NCI-H774 (cell line): Measurements from ENCODE around the gene CELF2.

Experiments used
- DNase-seq: peaks from one replicate; lab custom pipeline; 2025; lab: John Stamatoyannopoulos, UW

The CELF2 gene

DNA sequence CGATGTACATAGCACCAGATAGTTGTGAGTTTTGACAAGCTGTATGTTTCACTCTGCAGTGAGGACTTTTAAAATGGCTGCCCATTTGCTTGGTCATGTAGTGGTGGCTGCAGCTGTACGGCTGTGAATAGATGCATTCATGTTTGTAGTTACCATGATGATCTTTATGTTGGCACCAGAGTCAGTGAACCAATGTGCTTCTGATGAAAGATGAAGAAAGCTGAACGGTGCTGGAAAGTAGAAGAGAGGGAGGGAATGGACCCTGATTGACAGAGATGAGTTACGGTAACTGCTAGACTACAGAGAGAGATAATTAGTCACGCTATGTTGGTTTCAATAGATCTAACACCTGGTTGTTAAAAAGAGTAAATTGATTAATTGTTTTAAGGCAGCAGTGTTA, 256.8 kb downstream of the CELF2 start:
- no peak for DNase-seq

- no peak for DNase-seq
Observed at GRCh38 chr10:11275651-11276050, 258.0 kb downstream of the CELF2 start.

DNA sequence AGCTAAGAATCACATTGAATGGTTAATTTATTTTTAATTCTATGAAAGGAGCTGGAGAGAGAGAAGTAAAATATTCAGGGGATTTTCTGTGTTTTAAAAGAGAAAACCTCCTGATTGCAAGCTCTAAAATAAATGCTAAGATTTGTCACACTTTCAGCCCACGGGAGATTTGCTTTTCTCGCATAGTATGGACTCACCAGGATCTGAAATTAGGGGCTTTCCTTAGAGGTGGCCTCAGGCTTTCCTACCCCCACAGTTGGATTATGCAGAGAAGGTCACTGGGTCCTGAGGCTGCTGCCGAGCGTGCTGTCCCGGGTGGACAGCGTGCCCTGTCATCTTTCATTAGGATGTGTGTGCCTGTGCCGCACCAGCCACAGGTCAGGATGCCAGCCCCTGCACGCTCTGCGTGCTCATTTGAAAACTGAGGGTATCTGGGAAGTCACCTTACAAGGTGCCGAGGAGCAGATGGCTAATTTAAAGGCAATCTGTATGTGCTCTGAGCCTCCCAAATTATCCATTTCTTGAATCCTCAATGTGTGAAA, 258.8 kb downstream of the CELF2 start:
- DNase-seq = no peak

- no peak for DNase-seq
Observed at GRCh38 chr10:11279314-11279713, 261.6 kb downstream of the CELF2 start.

- no peak for DNase-seq
Observed at GRCh38 chr10:11280187-11280932, 262.7 kb downstream of the CELF2 start.

GRCh38 chr10:11282156-11282555, 264.5 kb downstream of the CELF2 start:
- DNase-seq = no peak

- no peak for DNase-seq
Observed at GRCh38 chr10:11282661-11283060, 265.0 kb downstream of the CELF2 start.

DNA sequence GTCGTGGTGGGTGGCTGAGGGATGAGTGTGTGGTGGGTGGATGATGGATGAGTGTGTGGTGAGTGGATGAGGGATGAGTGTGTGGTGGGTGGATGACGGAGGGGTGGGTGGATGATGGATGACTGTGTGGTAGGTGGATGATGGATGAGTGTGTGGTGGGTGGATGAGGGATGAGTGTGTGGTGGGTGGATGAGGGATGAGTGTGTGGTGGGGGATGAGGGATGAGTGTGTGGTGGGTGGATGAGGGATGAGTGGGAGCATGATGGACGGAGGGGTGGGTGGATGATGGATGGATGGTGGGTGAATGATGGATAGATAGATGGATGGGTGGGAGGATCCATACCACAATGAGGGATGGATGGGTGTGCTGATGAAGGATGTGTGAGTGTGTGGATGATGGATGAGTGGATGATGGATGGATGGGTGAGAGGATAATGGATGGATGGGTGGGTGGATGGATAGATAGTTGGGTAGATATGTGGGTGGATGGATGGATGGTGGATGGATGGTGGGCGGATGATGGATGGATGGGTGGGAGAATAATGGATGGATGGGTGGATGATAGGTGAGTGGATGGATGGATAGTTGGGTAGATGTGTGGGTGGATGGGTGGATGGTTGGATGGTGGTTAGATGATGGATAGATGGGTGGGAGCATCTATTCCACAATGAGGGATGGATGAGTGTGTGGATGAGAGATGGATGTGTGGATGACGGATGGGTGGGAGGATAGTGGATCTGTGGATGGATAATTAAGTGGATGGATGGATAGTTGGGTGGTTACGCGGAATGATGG, 266.8 kb downstream of the CELF2 start:
- DNase-seq = no peak

GRCh38 chr10:11285171-11285570, 267.5 kb downstream of the CELF2 start:
- no peak for DNase-seq

GRCh38 chr10:11286261-11286852, 268.7 kb downstream of the CELF2 start:
- DNase-seq = no peak

- no peak for DNase-seq
Observed at GRCh38 chr10:11288302-11288701, 270.6 kb downstream of the CELF2 start.

DNA sequence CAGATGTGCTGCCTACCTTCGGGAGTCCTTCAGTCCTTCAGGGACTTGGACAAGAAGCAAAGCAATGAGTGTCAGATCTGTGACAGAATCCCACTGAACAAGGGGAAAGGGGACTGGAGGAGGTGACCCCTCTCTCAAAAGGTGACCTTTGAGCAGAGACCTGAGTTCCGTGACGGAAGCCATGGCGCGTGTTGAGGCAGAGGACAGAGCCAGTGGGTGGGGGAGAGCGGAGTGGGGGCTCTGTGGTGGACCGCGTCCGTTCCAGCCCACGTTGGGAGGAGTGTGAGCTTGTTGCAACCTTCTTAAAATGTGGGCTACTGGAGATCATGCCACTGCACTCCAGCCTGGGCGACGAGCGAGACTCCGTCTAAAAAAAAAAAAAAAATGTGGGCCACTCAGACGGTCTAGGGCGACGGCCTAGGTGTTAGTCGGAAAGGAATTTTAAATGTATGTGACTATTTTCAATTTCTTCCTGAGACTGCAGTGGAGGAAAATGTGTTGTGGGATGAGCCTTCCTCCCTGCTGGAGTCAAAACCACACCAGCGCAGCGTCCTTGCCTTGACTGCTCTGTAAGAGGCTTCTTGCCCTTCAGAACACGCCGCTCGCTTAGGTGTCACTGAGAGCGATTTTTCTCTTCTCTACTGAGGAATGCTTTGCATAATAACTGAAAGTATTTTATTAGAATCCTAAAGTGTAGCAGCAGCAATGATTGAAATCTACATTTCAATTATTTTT, 272.7 kb downstream of the CELF2 start:
- DNase-seq = no peak

DNA sequence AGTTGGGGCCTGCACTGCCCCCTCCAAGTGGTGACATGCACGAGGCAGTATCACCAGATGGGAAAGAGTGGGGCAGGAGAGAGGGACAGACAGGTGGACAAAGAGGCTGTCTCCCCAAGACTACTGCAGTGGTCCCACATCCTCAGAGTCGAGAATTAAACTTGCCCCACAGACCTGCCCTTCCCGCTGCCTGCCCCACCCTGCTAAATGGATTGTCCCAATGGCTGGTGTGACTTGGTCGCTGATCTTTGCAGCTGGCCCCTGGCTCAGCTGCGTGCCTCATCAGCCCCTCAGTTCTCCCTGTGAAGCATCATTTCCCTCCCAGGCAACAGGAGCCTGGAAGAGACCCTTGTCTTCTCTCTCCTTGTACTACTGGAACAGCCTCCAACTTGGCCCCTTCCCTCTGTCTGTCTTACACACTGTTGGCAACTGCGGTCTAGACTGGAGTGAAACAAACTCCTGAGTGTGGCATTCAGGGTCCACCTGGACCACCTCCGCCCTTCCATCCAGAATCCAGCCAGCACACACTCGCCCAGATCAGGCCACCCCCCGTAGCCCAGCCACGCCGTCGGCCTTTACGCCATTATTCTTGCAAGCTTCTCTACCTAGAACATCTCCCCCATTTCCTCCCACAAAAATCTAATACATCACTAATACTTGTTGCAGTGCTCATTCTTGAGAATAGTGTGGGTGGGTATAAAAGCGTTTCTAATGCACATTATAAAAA, 275.1 kb downstream of the CELF2 start:
- DNase-seq = no peak

- DNase-seq = no peak
Observed at GRCh38 chr10:11293332-11293731, 275.7 kb downstream of the CELF2 start.

- no peak for DNase-seq
Observed at GRCh38 chr10:11294831-11295450, 277.3 kb downstream of the CELF2 start.

DNA sequence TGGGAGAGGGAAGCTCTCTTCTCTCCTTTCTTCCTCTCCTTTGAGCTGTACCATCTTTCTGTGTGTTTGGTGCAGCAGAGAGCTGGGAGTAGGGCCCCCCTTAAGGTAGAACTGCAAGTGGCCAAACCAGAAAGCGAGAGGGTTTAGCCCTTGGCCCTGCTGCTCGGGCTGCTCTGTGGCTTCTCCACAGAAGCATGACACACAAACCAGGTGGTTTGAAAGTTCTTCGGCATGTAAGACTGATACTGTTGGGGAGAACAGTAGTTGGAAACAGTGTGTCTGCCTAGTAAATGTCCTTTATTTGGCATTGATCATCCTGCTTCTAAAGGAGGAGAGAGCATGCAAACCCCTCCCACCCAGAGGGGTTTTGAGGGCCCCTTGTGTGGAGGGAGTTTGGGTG, 277.8 kb downstream of the CELF2 start:
- no peak for DNase-seq

- no peak for DNase-seq
Observed at GRCh38 chr10:11297136-11297535, 279.5 kb downstream of the CELF2 start.

DNA sequence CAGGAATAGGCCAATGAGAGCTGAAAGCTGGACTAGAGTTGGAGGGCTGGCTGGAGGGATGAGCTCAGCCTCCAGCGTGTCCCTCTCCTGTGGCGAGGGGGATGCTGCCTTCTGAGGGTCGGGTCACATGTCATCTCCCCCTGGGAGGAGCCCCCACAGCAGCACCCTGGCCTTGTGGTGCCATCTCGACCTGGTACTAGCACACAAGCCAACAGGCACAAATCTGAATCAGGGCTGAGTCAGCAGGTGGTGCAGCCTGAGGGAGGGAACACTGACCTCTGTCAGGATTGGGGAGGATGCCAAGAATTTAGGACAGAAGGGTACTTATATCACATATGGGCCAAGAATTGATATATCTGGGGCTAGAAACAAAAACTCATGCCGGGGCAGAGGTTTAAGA, 280.4 kb downstream of the CELF2 start:
- DNase-seq = no peak

DNA sequence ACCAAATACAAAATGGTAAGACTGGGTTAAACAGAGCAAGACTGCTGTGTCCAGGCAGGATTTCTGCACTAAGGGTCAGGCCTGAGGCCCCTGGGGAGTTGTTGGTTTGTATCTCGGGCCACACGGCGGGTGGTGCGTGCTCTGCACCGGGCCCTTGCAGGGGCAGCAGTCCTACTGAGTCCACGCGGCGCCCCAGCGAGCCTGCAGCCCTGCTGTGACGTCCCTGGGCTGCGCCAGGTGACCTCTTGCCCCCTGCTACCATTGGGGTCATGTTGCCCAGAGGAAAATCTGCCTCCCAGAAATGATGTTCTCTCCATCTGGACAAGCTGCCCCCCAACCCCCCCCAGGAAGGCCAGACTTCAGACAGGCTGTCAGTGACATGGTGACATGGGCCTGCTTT, 281.5 kb downstream of the CELF2 start:
- no peak for DNase-seq

- DNase-seq = no peak
Observed at GRCh38 chr10:11300026-11300425, 282.4 kb downstream of the CELF2 start.

GRCh38 chr10:11300563-11300962, 282.9 kb downstream of the CELF2 start:
- no peak for DNase-seq
